Endothelial cell of umbilical vein (primary cell): ENCODE data around the gene NKD1. TPM values are rescaled to one million over a fixed set of nuclear protein-coding genes. Genes with fewer than 3 reads are reported as not detected.

Experiments used
- BruUV-seq: library from RNA; stranded (reverse); fragments of 400-500 nt; replicated peaks from 2 replicates; lab custom pipeline; 2021; lab: Mats Ljungman, UMichigan
- CTCF ChIA-PET: fragments of 300-600, 350-600 bp; sonication (Branson Sonifier 250); formaldehyde crosslinking; loops from one replicate; lab custom pipeline; 2021; ENCODE audit warnings: antibody characterized with exemption, inconsistent platforms; lab: Charles Lee
- POLR2A ChIA-PET: fragments of 300-600, 350-600 bp; sonication (Branson Sonifier 250); formaldehyde crosslinking; loops from one replicate; lab custom pipeline; 2021; ENCODE audit warnings: antibody characterized with exemption, inconsistent platforms; lab: Charles Lee
- DNase-seq: peaks from one replicate; pipeline ENCODE4 v3.0.0-alpha.2; 2011; ENCODE audit warnings: low read depth, low spot score
- FAIRE-seq: peaks from 2 replicates; lab custom pipeline; 2011; peaks lifted over from hg19 to GRCh38; lab: Jason Lieb, UNC
- H2AFZ ChIP-seq: 2 replicates; pipeline ENCODE4 v1.6.0; 2012; ENCODE audit warnings: low read depth, low read length, control low read depth, inconsistent platforms
- H3K27ac ChIP-seq: 2 replicates; pipeline ENCODE4 v1.5.1; 2011; ENCODE audit warnings: low read depth, mild to moderate bottlenecking, control low read depth, low read length, moderate library complexity; ENCODE audit not compliant: insufficient read depth
- H3K27me3 ChIP-seq, 2 experiments: 2 replicates each; pipeline versions ENCODE4 v1.6.0 to v1.6.1; 2011; ENCODE audit warnings: low read length in 2 of 2, mixed read lengths in 1 of 2; ENCODE audit not compliant: control insufficient read depth in 2 of 2, insufficient read depth in 2 of 2
- H3K36me3 ChIP-seq, 2 experiments: 2 replicates in 1 of 2; 3 replicates in 1 of 2; pipeline ENCODE4 v1.5.1; 2011; ENCODE audit warnings: low read length in 2 of 2, mild to moderate bottlenecking in 1 of 2, moderate library complexity in 1 of 2; ENCODE audit not compliant: control insufficient read depth in 2 of 2, insufficient read depth in 2 of 2; ENCODE audit errors: extremely low read depth in 1 of 2
- H3K4me1 ChIP-seq: 3 replicates; pipeline ENCODE4 v1.5.1; 2011; ENCODE audit warnings: mild to moderate bottlenecking, low read length; ENCODE audit not compliant: control insufficient read depth, insufficient read depth; ENCODE audit errors: extremely low read depth
- H3K4me2 ChIP-seq: 2 replicates; pipeline ENCODE4 v1.6.1; 2011; ENCODE audit warnings: low read length, control low read depth, mixed read lengths; ENCODE audit not compliant: insufficient read depth
- H3K4me3 ChIP-seq, 3 experiments: fragments of 200-600 bp in 1 of 3; sonication (generic), shearing (Covaris generic) in 1 of 3; replicated peaks in 1 of 3; 2 replicates each; pipeline ENCODE4 v1.5.1; 2011 to 2016; ENCODE audit warnings: control low read depth in 3 of 3, low read length in 3 of 3, mild to moderate bottlenecking in 2 of 3, inconsistent platforms in 1 of 3, low read depth in 1 of 3, moderate library complexity in 1 of 3; ENCODE audit not compliant: insufficient read depth in 1 of 3
- H3K79me2 ChIP-seq: 2 replicates; pipeline ENCODE4 v1.6.0; 2012; ENCODE audit warnings: low read length, inconsistent platforms; ENCODE audit not compliant: control insufficient read depth, insufficient read depth
- H3K9ac ChIP-seq: replicated peaks from 2 replicates; pipeline ENCODE3; 2011; ENCODE audit warnings: low read length, control low read depth; ENCODE audit not compliant: insufficient read depth; ENCODE audit errors: extremely low read depth
- H3K9me1 ChIP-seq: replicated peaks from 3 replicates; pipeline ENCODE4 v1.6.0; 2011; ENCODE audit warnings: mild to moderate bottlenecking, low read length; ENCODE audit not compliant: control insufficient read depth, insufficient read depth; ENCODE audit errors: extremely low read depth
- H3K9me3 ChIP-seq: replicated peaks from 2 replicates; pipeline ENCODE4 v1.5.1; 2012; ENCODE audit warnings: low read length, inconsistent platforms; ENCODE audit not compliant: control insufficient read depth, insufficient read depth
- H4K20me1 ChIP-seq: replicated peaks from 2 replicates; pipeline ENCODE3; 2011; ENCODE audit warnings: mild to moderate bottlenecking, low read length; ENCODE audit not compliant: control insufficient read depth, insufficient read depth; ENCODE audit errors: extremely low read depth
- CTCF ChIP-seq, 2 donors: IDR thresholded peaks; 1 replicate in 1 of 2; 2 replicates in 1 of 2; pipeline ENCODE4 v1.5.1; 2011; ENCODE audit warnings: low read length in 2 of 2, mild to moderate bottlenecking in 2 of 2, moderate library complexity in 2 of 2, control low read depth in 1 of 2, inconsistent platforms in 1 of 2, low read depth in 1 of 2; ENCODE audit not compliant: insufficient read depth in 1 of 2; ENCODE audit errors: extremely low read depth in 1 of 2
- EZH2 ChIP-seq: IDR thresholded peaks from 2 replicates; pipeline ENCODE4 v1.6.1; 2012; ENCODE audit warnings: borderline replicate concordance, low read depth, mild to moderate bottlenecking, moderate library complexity, low read length, inconsistent platforms; ENCODE audit not compliant: severe bottlenecking
- FOS ChIP-seq: IDR thresholded peaks from 2 replicates; pipeline ENCODE4 v1.6.1; 2011; ENCODE audit warnings: mild to moderate bottlenecking, low read length, moderate library complexity, borderline replicate concordance; ENCODE audit not compliant: insufficient read depth
- GATA2 ChIP-seq: IDR thresholded peaks from 2 replicates; pipeline ENCODE4 v1.7.0; 2011; ENCODE audit warnings: low read depth, mild to moderate bottlenecking, moderate library complexity, mixed read lengths, low read length; ENCODE audit not compliant: insufficient read length, insufficient read depth
- JUN ChIP-seq: IDR thresholded peaks from 2 replicates; pipeline ENCODE4 v1.6.1; 2011; ENCODE audit warnings: borderline replicate concordance, low read depth; ENCODE audit not compliant: insufficient read length, insufficient read depth
- MAX ChIP-seq: IDR thresholded peaks from 2 replicates; pipeline ENCODE4 v1.6.1; 2011; ENCODE audit not compliant: insufficient read depth, insufficient read length
- MYC ChIP-seq: IDR thresholded peaks from one replicate; pipeline ENCODE4 v1.6.1; 2011; ENCODE audit warnings: mild to moderate bottlenecking, low read depth, low read length
- POLR2A ChIP-seq: IDR thresholded peaks from 2 replicates; pipeline ENCODE4 v1.6.1; 2012; ENCODE audit warnings: low read depth, mild to moderate bottlenecking, control low read depth, low read length
- POLR2AphosphoS5 ChIP-seq: IDR thresholded peaks from 2 replicates; pipeline ENCODE4 v1.6.1; 2012; ENCODE audit warnings: low read depth, mild to moderate bottlenecking, control low read depth, low read length, moderate library complexity; ENCODE audit not compliant: insufficient read depth
- dilution Hi-C: fragments of 300-500 bp; cut with MboI; formaldehyde crosslinking; loops from one replicate; pipeline ENCODE4 v1.15.0; 2019; ENCODE audit warnings: low sequenced_read_pairs; ENCODE audit not compliant: extremely low pct_ligation_motif_present
- intact Hi-C: fragments of 100-400 bp; cut with micrococcal nuclease; formaldehyde crosslinking; loops from one replicate; pipeline ENCODE4 v1.10.0; 2022
- polyA plus RNA-seq, 4 experiments: library from polyadenylated mRNA; depleted of rRNA in 3 of 4; stranded (reverse) in 3 of 4; unstranded in 1 of 4; fragments of >200 nt; gene quantifications; 2 replicates each; pipeline versions ENCODE4 v1.2.1 to v1.2.3, GENCODE V29; 2011 to 2012; ENCODE audit warnings: missing spikeins in 1 of 4
- total RNA-seq: library from RNA; stranded (reverse); gene quantifications from 2 replicates; pipeline ENCODE4 v1.2.3, GENCODE V29; 2021

The NKD1 gene
- total and polyA plus RNA-seq, 2 donors (not counting 3 experiments of a cell fraction or from before 2014, with no cell fraction given): not detected

GRCh38 chr16:50525716-50526115 is 22.5 kb upstream of the NKD1 start:
- intact Hi-C loops: no loop called here
- H3K9ac ChIP-seq: no peak overlapping the region
- H2AFZ ChIP-seq: no peak overlapping the region
- no peaks in the 10 kb centered on the region for H3K79me2 ChIP-seq
- FAIRE-seq (no peak), DNase-seq (no peak)
- no peaks in the 10 kb centered on the region for H3K4me1 ChIP-seq
- H4K20me1 ChIP-seq: no peaks in the 10 kb centered on the region
- H3K27ac ChIP-seq: no peak overlapping the region
- POLR2A ChIA-PET: no interaction called here
- H3K4me3 ChIP-seq: no peak overlapping the region
- CTCF ChIA-PET: interaction anchor here (1.3 kb wide), 1 partner anchor 140 kb away, joined by 3 read pairs; no protein-coding TSS in a partner anchor
- H3K27me3 ChIP-seq: no peaks in the 10 kb centered on the region
- H3K36me3 ChIP-seq: no peaks in the 10 kb centered on the region
- BruUV-seq: no TSS peak
- no peaks in the 10 kb centered on the region for H3K9me1 ChIP-seq
- no peak for TF ChIP-seq GATA2
- TF ChIP-seq MYC: no peak
- no peak for TF ChIP-seq JUN
- no peak for TF ChIP-seq EZH2
- TF ChIP-seq POLR2AphosphoS5: no peak
- TF ChIP-seq POLR2A: no peak
- TF ChIP-seq CTCF (IDR thresholded peaks at IDR 0.05; ENCODE audit: extremely low read depth in 1 of 2, insufficient read depth in 1 of 2, low read depth in 1 of 2, low read length in 2 of 2): no peak
- TF ChIP-seq MAX: no peak
- TF ChIP-seq FOS: no peak
- dilution Hi-C loops: no loop called here
- no peak overlapping the region for H3K4me2 ChIP-seq
- no peaks in the 10 kb centered on the region for H3K9me3 ChIP-seq
